Astrocyte (in vitro differentiated cells and primary cell): ENCODE results near the gene SSMEM1. TPM values are rescaled to one million over a fixed set of nuclear protein-coding genes. Genes with fewer than 3 reads are reported as not detected.

Source experiments
- DNase-seq: peaks from one replicate; pipeline ENCODE4 v3.0.0-alpha.2; 2010; ENCODE audit warnings: low read depth
- FAIRE-seq: peaks from 2 replicates; lab custom pipeline; 2011; peaks lifted over from hg19 to GRCh38; lab: Jason Lieb, UNC
- H2AFZ ChIP-seq: 2 replicates; pipeline ENCODE4 v1.6.0; 2012; ENCODE audit warnings: low read depth, low read length, inconsistent platforms
- H3K27ac ChIP-seq: 2 replicates; pipeline ENCODE4 v1.5.1; 2011; ENCODE audit warnings: low read depth, low read length, inconsistent platforms
- H3K27me3 ChIP-seq: 2 replicates; pipeline ENCODE4 v1.6.0; 2011; ENCODE audit warnings: low read length, inconsistent platforms; ENCODE audit not compliant: insufficient read depth
- H3K36me3 ChIP-seq: 2 replicates; pipeline ENCODE4 v1.5.1; 2011; ENCODE audit warnings: low read length, inconsistent platforms; ENCODE audit not compliant: insufficient read depth
- H3K4me1 ChIP-seq: 2 replicates; pipeline ENCODE4 v1.5.1; 2011; ENCODE audit warnings: low read length, inconsistent platforms; ENCODE audit not compliant: insufficient read depth
- H3K4me2 ChIP-seq: 2 replicates; pipeline ENCODE4 v1.6.0; 2012; ENCODE audit warnings: low read length, inconsistent platforms
- H3K4me3 ChIP-seq: 2 replicates; pipeline ENCODE4 v1.5.1; 2011; ENCODE audit warnings: low read depth, mild to moderate bottlenecking, low read length, inconsistent platforms; ENCODE audit not compliant: insufficient read depth
- H3K79me2 ChIP-seq: 2 replicates; pipeline ENCODE4 v1.6.0; 2012; ENCODE audit warnings: mild to moderate bottlenecking, low read length, inconsistent platforms; ENCODE audit not compliant: insufficient read depth
- H3K9ac ChIP-seq: 2 replicates; pipeline ENCODE4 v1.6.0; 2012; ENCODE audit warnings: mild to moderate bottlenecking, low read length, inconsistent platforms
- H3K9me3 ChIP-seq: 2 replicates; pipeline ENCODE4 v1.5.1; 2012; ENCODE audit warnings: low read depth, mild to moderate bottlenecking, low read length, inconsistent platforms; ENCODE audit not compliant: insufficient read depth
- H4K20me1 ChIP-seq: 2 replicates; pipeline ENCODE4 v1.6.0; 2012; ENCODE audit warnings: low read length, inconsistent platforms; ENCODE audit not compliant: insufficient read depth
- H3K27ac Mint-ChIP-seq: one replicate; pipeline ENCODE4 v1.8.0; 2021; ENCODE audit warnings: mild to moderate bottlenecking, mixed read lengths; ENCODE audit not compliant: unreplicated experiment
- H3K27me3 Mint-ChIP-seq: one replicate; pipeline ENCODE4 v1.8.0; 2021; ENCODE audit warnings: low read depth, mixed read lengths; ENCODE audit not compliant: unreplicated experiment
- H3K36me3 Mint-ChIP-seq: one replicate; pipeline ENCODE4 v1.8.0; 2021; ENCODE audit warnings: low read depth, mixed read lengths; ENCODE audit not compliant: unreplicated experiment
- H3K4me1 Mint-ChIP-seq: one replicate; pipeline ENCODE4 v1.8.0; 2021; ENCODE audit warnings: low read depth, mixed read lengths; ENCODE audit not compliant: unreplicated experiment
- H3K4me3 Mint-ChIP-seq: one replicate; pipeline ENCODE4 v1.8.0; 2021; ENCODE audit warnings: mild to moderate bottlenecking, moderate library complexity, mixed read lengths; ENCODE audit not compliant: unreplicated experiment
- H3K9me3 Mint-ChIP-seq: one replicate; pipeline ENCODE4 v1.8.0; 2021; ENCODE audit warnings: mild to moderate bottlenecking, mixed read lengths; ENCODE audit not compliant: unreplicated experiment
- CTCF ChIP-seq: IDR thresholded peaks from 2 replicates; pipeline ENCODE4 v1.5.1; 2011; ENCODE audit warnings: low read depth, mild to moderate bottlenecking, inconsistent platforms, low read length, moderate library complexity; ENCODE audit not compliant: insufficient read depth
- EZH2 ChIP-seq: IDR thresholded peaks from 2 replicates; pipeline ENCODE4 v1.6.1; 2012; ENCODE audit warnings: mild to moderate bottlenecking, low read length, inconsistent platforms; ENCODE audit not compliant: insufficient read depth
- total RNA-seq: library from RNA; stranded (reverse); gene quantifications from 2 replicates; pipeline ENCODE4 v1.2.1, GENCODE V29; 2021

Gene SSMEM1
- total RNA-seq, 1 donor from 2014 or later: not detected

DNA sequence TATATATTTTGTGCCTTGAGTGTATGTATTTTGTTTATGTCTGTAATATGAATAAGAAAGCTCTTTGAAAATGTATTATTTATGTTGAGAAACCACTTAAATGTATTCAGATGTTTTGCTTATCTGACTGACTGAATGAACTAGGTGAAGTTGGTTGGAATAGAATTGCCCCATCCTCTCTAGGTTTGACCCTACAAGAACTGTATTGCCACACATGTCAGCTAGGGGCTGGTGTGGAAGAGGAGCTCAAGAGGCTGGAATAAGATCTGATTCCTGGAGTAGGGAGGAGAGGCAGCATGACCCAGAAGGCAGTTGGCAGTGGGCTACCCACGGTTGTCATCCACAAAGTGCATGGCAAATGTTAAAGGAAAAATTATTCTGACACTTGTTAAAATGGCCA, 9.1 kb downstream of the SSMEM1 start:
- no peaks in the 10 kb centered on the region for H3K4me1 ChIP-seq
- no peak overlapping the region for H3K4me3 ChIP-seq
- FAIRE-seq: no peak

DNA sequence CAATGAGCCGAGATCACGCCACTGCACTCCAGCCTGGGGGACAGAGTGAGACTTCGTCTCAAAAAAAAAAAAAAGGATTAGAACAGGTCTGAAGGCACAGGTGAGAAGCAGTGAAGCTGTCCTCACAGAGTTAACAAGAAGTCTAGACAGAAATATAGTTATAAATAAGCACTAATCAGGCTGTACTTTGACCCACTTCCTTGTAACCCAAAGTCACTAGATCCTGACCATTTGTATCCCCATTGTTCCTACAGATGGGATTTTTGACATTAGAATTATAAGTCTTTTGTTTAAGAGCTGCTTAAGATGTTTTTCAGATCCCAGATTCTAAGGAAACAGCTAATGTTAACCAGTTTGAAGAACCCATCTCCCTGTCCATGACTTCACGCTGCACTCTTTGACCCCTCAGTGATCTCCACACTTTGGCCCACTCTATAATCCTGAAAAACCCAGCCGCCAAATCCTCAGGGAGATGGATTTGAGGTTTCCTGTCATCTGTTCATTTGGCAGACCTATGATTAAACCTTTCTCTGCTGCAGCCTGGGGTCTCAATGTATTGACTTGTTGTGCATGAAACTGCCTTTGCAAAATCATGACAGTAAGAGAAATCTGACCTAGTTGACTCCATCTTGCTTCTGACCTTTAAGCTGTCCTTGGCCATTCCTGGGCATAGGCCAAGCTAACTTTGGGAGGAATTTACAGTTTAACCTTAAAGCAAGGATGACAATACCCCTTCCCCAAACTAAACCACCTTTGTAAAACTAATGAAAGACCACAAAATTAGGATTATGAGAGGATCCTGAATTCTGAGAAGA, 11.4 kb downstream of the SSMEM1 start:
- Histone ChIP-seq H3K79me2 (no peaks in the 10 kb centered on the region), H3K4me1 (no peaks in the 10 kb centered on the region), H3K27me3 (no peaks in the 10 kb centered on the region), H3K9me3 (no peaks in the 10 kb centered on the region), H3K36me3 (no peaks in the 10 kb centered on the region), H3K9ac (no peak overlapping the region), H4K20me1 (no peaks in the 10 kb centered on the region), H3K4me3 (no peak overlapping the region), H3K4me2 (no peak overlapping the region), H3K27ac (no peak overlapping the region), H2AFZ (no peak overlapping the region)
- DNase-seq (no peak), FAIRE-seq (no peak)
- Mint-ChIP-seq H3K4me1 (no peaks in the 10 kb centered on the region), H3K27me3 (peaks cover 16% of the 10 kb centered on the region), H3K9me3 (peaks cover 2% of the 10 kb centered on the region), H3K27ac (no peak overlapping the region), H3K4me3 (no peak overlapping the region), H3K36me3 (no peaks in the 10 kb centered on the region)
- TF ChIP-seq EZH2 (no peak), CTCF (no peak)

More for the DNA sequence above, 9.1 kb downstream of the SSMEM1 start:
- Mint-ChIP-seq H3K27me3 (peaks cover 16% of the 10 kb centered on the region), H3K36me3 (no peaks in the 10 kb centered on the region), H3K9me3 (peaks cover 2% of the 10 kb centered on the region), H3K27ac (no peak overlapping the region), H3K4me1 (no peaks in the 10 kb centered on the region), H3K4me3 (no peak overlapping the region)
- H3K79me2 ChIP-seq: no peaks in the 10 kb centered on the region
- H4K20me1 ChIP-seq: no peaks in the 10 kb centered on the region
- H3K27me3 ChIP-seq: no peaks in the 10 kb centered on the region
- H3K9me3 ChIP-seq: no peaks in the 10 kb centered on the region
- DNase-seq: no peak
- H3K36me3 ChIP-seq: no peaks in the 10 kb centered on the region
- H2AFZ ChIP-seq: no peak overlapping the region
- no peak overlapping the region for H3K4me2 ChIP-seq
- no peak overlapping the region for H3K27ac ChIP-seq
- TF ChIP-seq CTCF: no peak
- no peak for TF ChIP-seq EZH2
- no peak overlapping the region for H3K9ac ChIP-seq

DNA sequence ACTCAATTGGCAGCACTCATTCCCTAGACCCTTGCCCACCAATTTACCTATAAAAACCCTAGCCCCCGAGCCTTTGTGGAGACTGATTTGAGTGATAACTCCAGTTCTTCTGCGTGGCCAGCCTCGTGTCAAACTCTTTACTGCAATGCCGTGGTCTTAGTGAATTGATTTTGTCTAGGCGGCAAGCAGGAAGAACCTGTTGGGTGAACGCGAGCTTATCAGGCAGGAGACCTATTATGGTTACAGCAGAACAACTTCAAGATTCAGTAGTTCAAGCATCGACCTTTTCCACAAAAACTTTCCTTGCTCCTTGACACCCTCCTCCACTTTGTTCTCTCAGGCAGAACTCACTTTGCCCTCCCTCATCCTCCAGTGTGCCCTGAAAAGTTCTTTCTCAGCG, 12.2 kb downstream of the SSMEM1 start:
- Histone ChIP-seq H3K4me1 (no peaks in the 10 kb centered on the region), H3K4me2 (no peak overlapping the region), H3K9ac (no peak overlapping the region), H3K9me3 (no peaks in the 10 kb centered on the region), H2AFZ (no peak overlapping the region), H3K4me3 (no peak overlapping the region), H3K27me3 (no peaks in the 10 kb centered on the region), H3K36me3 (no peaks in the 10 kb centered on the region), H3K27ac (no peak overlapping the region), H3K79me2 (no peaks in the 10 kb centered on the region), H4K20me1 (no peaks in the 10 kb centered on the region)
- H3K27me3 Mint-ChIP-seq: peaks cover 16% of the 10 kb centered on the region
- no peak overlapping the region for H3K4me3 Mint-ChIP-seq
- peaks cover 3% of the 10 kb centered on the region for H3K9me3 Mint-ChIP-seq
- H3K36me3 Mint-ChIP-seq: no peaks in the 10 kb centered on the region
- H3K4me1 Mint-ChIP-seq: no peaks in the 10 kb centered on the region
- H3K27ac Mint-ChIP-seq: no peak overlapping the region
- no peak for DNase-seq
- FAIRE-seq: no peak
- TF ChIP-seq CTCF: no peak
- TF ChIP-seq EZH2: no peak
